Chondrocyte (in vitro differentiated cells): Measurements from ENCODE around the gene RBM20. TPM values are rescaled to one million over a fixed set of nuclear protein-coding genes. Genes with fewer than 3 reads are reported as not detected.

Experiments
- DNase-seq: peaks from one replicate; pipeline ENCODE4 v3.0.0; 2021; ENCODE audit warnings: mixed read lengths, low spot score
- H3K27ac Mint-ChIP-seq: one replicate; pipeline ENCODE4 v1.8.0; 2021; ENCODE audit warnings: mild to moderate bottlenecking, moderate library complexity, mixed read lengths; ENCODE audit not compliant: unreplicated experiment
- H3K27me3 Mint-ChIP-seq: 2 replicates; pipeline ENCODE4 v1.8.0; 2021; ENCODE audit warnings: low read depth, mixed read lengths
- H3K36me3 Mint-ChIP-seq: 2 replicates; pipeline ENCODE4 v1.8.0; 2021; ENCODE audit warnings: low read depth, mixed read lengths
- H3K4me1 Mint-ChIP-seq: 2 replicates; pipeline ENCODE4 v1.8.0; 2021; ENCODE audit warnings: low read depth, mild to moderate bottlenecking, mixed read lengths
- H3K4me3 Mint-ChIP-seq: one replicate; pipeline ENCODE4 v1.8.0; 2021; ENCODE audit warnings: mild to moderate bottlenecking, moderate library complexity, mixed read lengths; ENCODE audit not compliant: unreplicated experiment
- H3K9me3 Mint-ChIP-seq: 2 replicates; pipeline ENCODE4 v1.8.0; 2021; ENCODE audit warnings: low read depth, mixed read lengths
- total RNA-seq: library from RNA; stranded (reverse); gene quantifications from 3 replicates; pipeline ENCODE4 v1.2.1, GENCODE V29; 2021
- TF ChIP-seq, protein P1 (sequence below): fragments of 200-600 bp; sonication (generic); IDR thresholded peaks from 2 replicates; pipeline ENCODE4 v1.5.0; 2021; ENCODE audit warnings: antibody characterized with exemption, mild to moderate bottlenecking, moderate library complexity

Gene RBM20
- total RNA-seq, 1 donor from 2014 or later = 3.6 TPM

DNA sequence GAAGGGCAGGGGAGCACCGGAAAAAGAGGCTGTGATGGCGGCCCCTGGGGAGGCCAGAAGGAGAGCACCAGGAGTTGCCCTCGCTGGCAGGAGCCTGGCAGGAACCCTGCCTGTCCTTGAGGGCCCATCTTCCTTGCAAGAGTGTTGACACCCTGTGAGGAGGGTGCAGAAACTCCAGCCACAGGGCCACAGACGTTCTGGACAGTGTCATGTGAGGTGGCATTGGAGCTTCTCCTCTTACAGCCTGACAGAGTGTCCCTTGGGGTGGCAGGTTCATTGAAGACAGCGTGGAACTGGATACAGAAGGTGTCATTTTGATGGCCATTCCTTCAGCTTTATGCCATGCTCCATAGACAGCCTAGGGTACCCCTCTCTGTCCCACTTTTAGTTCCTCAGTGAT, 54.2 kb downstream of the RBM20 start:
- peaks cover under 1% of the 10 kb centered on the region for H3K9me3 Mint-ChIP-seq
- peaks cover under 1% of the 10 kb centered on the region for H3K36me3 Mint-ChIP-seq
- DNase-seq = no peak
- no peak overlapping the region for H3K4me3 Mint-ChIP-seq
- peaks cover 20% of the 10 kb centered on the region for H3K4me1 Mint-ChIP-seq
- no peaks in the 10 kb centered on the region for H3K27me3 Mint-ChIP-seq
- TF ChIP-seq, protein P1, sequence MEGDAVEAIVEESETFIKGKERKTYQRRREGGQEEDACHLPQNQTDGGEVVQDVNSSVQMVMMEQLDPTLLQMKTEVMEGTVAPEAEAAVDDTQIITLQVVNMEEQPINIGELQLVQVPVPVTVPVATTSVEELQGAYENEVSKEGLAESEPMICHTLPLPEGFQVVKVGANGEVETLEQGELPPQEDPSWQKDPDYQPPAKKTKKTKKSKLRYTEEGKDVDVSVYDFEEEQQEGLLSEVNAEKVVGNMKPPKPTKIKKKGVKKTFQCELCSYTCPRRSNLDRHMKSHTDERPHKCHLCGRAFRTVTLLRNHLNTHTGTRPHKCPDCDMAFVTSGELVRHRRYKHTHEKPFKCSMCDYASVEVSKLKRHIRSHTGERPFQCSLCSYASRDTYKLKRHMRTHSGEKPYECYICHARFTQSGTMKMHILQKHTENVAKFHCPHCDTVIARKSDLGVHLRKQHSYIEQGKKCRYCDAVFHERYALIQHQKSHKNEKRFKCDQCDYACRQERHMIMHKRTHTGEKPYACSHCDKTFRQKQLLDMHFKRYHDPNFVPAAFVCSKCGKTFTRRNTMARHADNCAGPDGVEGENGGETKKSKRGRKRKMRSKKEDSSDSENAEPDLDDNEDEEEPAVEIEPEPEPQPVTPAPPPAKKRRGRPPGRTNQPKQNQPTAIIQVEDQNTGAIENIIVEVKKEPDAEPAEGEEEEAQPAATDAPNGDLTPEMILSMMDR = no peak
- peak overlapping the region; percentile 54 for H3K27ac Mint-ChIP-seq

DNA sequence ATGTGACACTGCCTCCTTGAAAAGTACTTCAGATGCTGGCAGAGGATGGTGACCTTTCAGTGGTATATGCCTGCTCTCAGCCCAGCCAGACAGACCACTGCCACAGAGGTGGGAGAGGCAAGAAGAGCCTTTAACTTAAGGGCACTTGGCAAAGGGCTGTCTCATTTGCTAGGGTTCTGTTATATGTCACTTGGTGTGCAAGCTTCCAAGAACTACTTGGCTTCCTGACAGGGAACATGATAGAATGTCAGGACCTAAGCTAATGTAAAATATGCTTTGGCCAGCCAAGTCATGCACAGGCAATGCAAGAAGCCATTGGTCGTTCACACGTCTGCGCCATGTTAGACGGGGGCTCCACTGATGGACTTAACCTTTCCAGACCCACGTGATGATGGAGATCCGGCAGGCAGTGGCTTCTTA, 54.7 kb downstream of the RBM20 start:
- DNase-seq = no peak
- H3K9me3 Mint-ChIP-seq = no peaks in the 10 kb centered on the region
- TF ChIP-seq, protein P1 = no peak
- H3K27me3 Mint-ChIP-seq = no peaks in the 10 kb centered on the region
- no peak overlapping the region for H3K4me3 Mint-ChIP-seq
- H3K36me3 Mint-ChIP-seq = no peaks in the 10 kb centered on the region
- peaks cover 20% of the 10 kb centered on the region for H3K4me1 Mint-ChIP-seq
- peak overlapping the region; percentile 63 for H3K27ac Mint-ChIP-seq

DNA sequence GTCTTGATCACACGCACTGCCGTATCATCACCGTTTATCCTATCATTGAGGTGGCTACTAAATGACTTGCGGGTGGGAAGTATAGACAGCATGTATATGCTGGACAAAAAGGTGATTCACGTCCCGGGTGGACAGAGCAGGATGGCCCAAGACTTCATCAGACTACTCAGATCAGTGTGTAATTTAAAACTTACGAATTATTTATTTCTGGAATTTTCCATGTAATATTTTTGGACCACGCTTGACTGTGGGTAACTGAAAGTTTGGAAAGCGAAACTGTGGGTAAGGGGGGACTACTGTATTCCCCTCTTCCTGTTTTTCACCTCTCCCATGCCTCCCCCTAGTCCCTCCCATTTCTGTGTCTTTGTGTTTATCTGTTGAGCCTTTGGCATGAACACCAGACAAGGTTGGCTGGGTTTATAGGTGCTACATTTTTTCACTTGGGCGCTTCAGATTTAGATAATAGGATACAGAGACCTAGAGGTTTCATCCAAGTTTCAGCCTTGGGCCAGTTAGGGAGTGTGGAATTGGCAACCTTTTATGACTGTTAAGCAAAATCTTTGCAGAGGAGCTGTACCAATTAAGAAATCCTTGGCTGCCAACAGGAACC, 55.8 kb downstream of the RBM20 start:
- no peak for DNase-seq
- H3K27me3 Mint-ChIP-seq = no peaks in the 10 kb centered on the region
- H3K4me1 Mint-ChIP-seq = peaks cover 20% of the 10 kb centered on the region
- no peaks in the 10 kb centered on the region for H3K36me3 Mint-ChIP-seq
- H3K27ac Mint-ChIP-seq = no peak overlapping the region
- TF ChIP-seq, protein P1 = no peak
- H3K4me3 Mint-ChIP-seq = no peak overlapping the region
- H3K9me3 Mint-ChIP-seq = no peaks in the 10 kb centered on the region

DNA sequence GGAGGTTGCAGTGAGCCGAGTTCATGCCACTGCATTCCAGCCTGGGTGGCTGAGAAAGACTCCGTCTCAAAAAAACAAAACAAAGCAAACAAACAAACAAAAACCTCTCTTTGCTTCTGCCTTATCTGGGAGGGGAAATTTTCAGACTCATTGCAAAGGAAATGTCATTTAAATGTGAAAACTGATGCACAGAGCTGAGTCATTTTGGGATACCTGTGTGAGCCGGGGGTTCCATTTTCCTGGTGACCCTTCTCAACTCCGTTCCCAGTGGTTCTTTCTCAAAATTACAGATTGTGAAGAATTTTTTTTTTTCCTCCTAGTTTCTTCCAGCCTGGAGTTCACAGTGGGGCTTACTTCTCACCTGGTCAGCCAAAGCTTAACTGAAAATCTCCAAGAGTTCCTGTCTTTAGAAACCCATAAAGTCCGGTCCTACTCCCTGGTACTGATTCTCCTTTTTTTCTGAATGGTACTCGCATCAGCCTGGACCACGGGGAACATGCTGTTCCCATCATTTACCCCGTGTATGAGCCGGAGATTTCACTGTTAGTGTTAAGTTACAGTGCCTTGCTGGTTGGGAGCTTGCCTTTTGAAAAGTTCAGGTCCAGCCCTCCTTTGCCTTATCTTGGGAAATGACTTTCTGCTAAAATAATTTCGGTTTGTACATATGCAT, 56.9 kb downstream of the RBM20 start:
- H3K27ac Mint-ChIP-seq = peak overlapping the region; percentile 61
- H3K36me3 Mint-ChIP-seq = no peaks in the 10 kb centered on the region
- no peaks in the 10 kb centered on the region for H3K27me3 Mint-ChIP-seq
- H3K9me3 Mint-ChIP-seq = no peaks in the 10 kb centered on the region
- TF ChIP-seq, protein P1 = no peak
- peaks cover 20% of the 10 kb centered on the region for H3K4me1 Mint-ChIP-seq
- no peak for DNase-seq
- H3K4me3 Mint-ChIP-seq = no peak overlapping the region

DNA sequence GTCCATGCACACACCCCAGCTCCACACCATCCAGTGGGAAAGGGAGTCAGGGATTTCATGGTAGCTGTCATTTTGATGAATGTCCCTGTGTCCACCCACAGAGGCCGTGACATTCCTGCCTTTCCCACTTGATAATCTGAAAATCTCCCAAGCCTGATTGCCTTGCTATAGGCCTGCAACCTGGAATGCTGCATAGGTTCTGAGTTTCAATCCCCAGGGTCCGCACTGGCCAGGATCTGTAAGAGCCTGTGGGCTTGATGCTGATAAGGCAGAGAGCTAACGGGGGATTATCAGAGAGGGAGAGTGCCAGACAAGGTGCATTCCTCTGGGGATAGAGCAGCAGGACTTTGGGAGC, 57.5 kb downstream of the RBM20 start:
- Mint-ChIP-seq H3K27ac (peak overlapping the region; percentile 61), H3K4me3 (no peak overlapping the region), H3K9me3 (no peaks in the 10 kb centered on the region)

More for the DNA sequence above, 57.5 kb downstream of the RBM20 start:
- no peak for DNase-seq
- Mint-ChIP-seq H3K36me3 (no peaks in the 10 kb centered on the region), H3K4me1 (peaks cover 25% of the 10 kb centered on the region), H3K27me3 (no peaks in the 10 kb centered on the region)
- TF ChIP-seq, protein P1 = no peak
